Kidney epithelial cell (primary cell): Measurements from ENCODE around the gene RALGPS1. TPM values are rescaled to one million over a fixed set of nuclear protein-coding genes. Genes with fewer than 3 reads are reported as not detected.

Experiments used
- DNase-seq: peaks from one replicate; pipeline ENCODE4 v3.0.0-alpha.2; 2010; ENCODE audit warnings: low read depth
- H3K27me3 ChIP-seq: 2 replicates; pipeline ENCODE4 v1.6.0; 2011; ENCODE audit warnings: low read length; ENCODE audit not compliant: control insufficient read depth, insufficient read depth
- H3K36me3 ChIP-seq: 2 replicates; pipeline ENCODE4 v1.5.1; 2011; ENCODE audit warnings: low read length; ENCODE audit not compliant: control insufficient read depth, insufficient read depth
- H3K4me3 ChIP-seq: 2 replicates; pipeline ENCODE4 v1.5.1; 2011; ENCODE audit warnings: low read depth, mild to moderate bottlenecking, control low read depth, low read length
- total RNA-seq: library from RNA; depleted of rRNA; stranded (reverse); fragments of >200 nt; gene quantifications from 2 replicates; pipeline ENCODE4 v1.2.3, GENCODE V29; 2015
- TF ChIP-seq, protein P1 (sequence below): IDR thresholded peaks from 2 replicates; pipeline ENCODE4 v1.5.1; 2011; ENCODE audit warnings: mild to moderate bottlenecking, moderate library complexity, low read length, control low read depth, inconsistent platforms; ENCODE audit not compliant: insufficient read depth, poor library complexity, severe bottlenecking

The RALGPS1 gene
- total RNA-seq, 1 donor from 2014 or later = 5.6 TPM

DNA sequence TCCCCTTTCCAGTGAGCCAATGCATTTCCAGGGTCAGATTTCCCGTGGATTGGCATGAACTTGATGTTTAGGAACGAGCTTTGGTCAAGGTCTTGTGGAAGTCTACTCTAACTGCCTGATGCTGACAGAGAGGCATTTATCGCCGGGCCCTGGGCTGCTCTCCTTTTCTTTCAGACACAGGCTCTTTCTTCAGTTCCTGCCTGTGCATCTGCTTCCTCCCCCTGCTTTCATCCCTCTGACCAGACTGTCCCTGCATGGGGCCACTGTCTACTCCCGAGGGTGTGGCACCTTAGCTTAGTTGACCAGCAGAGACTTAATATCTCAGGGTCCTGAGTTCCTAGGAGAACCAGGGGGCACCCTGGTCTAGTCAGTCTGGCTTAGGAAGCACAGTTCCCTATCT, 41.2 kb downstream of the RALGPS1 start:
- Histone ChIP-seq H3K36me3 (no peaks in the 10 kb centered on the region), H3K27me3 (peaks cover 5% of the 10 kb centered on the region), H3K4me3 (no peak overlapping the region)
- DNase-seq = no peak
- TF ChIP-seq, protein P1, sequence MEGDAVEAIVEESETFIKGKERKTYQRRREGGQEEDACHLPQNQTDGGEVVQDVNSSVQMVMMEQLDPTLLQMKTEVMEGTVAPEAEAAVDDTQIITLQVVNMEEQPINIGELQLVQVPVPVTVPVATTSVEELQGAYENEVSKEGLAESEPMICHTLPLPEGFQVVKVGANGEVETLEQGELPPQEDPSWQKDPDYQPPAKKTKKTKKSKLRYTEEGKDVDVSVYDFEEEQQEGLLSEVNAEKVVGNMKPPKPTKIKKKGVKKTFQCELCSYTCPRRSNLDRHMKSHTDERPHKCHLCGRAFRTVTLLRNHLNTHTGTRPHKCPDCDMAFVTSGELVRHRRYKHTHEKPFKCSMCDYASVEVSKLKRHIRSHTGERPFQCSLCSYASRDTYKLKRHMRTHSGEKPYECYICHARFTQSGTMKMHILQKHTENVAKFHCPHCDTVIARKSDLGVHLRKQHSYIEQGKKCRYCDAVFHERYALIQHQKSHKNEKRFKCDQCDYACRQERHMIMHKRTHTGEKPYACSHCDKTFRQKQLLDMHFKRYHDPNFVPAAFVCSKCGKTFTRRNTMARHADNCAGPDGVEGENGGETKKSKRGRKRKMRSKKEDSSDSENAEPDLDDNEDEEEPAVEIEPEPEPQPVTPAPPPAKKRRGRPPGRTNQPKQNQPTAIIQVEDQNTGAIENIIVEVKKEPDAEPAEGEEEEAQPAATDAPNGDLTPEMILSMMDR = no peak

DNA sequence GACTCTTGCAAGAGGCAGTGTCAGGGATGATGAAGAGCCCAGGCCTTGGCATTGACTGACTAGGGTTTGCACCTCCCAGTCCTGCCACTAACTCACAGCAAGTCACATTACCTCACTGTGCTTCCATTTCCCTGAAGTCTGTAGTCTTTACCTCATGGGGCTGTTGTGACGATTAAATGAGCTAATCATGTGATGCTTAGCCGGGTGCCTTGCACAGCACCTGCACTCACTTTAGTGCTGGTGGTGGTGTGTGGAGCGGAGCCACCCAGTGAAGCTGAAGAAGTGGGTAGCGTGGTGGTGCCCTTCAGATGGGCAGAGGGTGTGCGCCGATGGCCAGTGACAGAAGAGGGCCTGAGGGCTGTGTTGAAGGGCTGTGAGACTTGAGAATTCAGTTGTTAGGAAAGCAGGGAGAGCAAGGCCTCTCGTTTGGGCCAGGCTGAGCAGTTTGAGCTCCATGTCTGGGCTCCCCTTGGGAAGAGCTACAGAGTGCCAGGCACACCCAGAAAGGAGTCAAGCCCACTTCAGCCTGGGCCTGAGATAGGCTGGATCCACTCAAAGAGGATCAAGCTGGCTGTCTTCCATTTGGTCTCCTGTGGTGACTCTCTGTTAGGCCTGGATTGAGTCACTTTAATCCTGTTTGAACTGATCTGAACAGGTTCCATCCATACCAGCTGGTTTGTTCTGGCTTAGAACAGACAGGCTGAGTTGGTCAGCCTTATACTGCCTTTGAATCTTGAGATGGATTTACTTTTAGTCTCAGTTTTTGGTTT, 42.5 kb downstream of the RALGPS1 start:
- H3K36me3 ChIP-seq = no peaks in the 10 kb centered on the region
- TF ChIP-seq, protein P1 = no peak
- DNase-seq = no peak
- H3K4me3 ChIP-seq = no peak overlapping the region
- H3K27me3 ChIP-seq = peaks cover 5% of the 10 kb centered on the region

DNA sequence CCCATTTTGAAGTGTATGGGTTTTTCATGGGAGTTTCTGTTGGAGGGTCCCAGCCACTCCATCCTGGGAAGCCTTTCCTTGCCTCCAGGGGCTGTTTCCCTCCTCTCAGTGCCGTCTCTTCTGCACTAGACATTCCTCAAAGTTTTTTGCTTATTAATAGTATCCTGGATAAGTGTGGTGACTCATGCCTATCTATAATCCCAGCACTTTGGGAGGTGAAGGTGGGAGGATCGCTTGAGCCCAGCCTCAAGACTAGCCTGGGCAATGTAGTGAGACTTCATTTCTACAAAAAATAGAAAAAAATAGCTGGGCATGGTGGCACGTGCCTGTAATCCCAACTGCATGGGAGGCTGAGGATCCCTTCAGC, 43.1 kb downstream of the RALGPS1 start:
- no peak for DNase-seq
- TF ChIP-seq, protein P1 = no peak

DNA sequence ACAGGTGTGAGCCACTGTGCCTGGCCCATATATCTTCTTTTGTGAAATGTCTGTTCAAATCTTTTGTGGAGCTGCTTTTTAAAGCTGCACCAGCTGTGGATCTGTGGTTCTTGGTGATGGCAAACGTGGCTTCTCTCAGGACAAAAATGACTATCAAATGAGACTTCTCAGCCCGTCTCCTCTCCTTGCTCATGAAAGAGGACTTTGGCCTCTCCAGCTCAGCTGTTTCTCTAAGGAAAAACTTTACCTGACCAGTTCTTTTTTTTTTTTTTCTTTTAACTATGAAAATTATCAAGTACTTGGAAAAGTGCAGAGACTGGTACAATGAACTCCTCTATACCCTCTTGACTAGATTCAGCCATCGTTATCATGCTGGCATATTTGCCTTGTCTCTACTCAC, 44.8 kb downstream of the RALGPS1 start:
- TF ChIP-seq, protein P1 = no peak
- no peaks in the 10 kb centered on the region for H3K27me3 ChIP-seq
- DNase-seq = no peak
- H3K36me3 ChIP-seq = no peaks in the 10 kb centered on the region
- no peak overlapping the region for H3K4me3 ChIP-seq

More for the DNA sequence above, 43.1 kb downstream of the RALGPS1 start:
- no peaks in the 10 kb centered on the region for H3K27me3 ChIP-seq
- no peaks in the 10 kb centered on the region for H3K36me3 ChIP-seq
- no peak overlapping the region for H3K4me3 ChIP-seq

DNA sequence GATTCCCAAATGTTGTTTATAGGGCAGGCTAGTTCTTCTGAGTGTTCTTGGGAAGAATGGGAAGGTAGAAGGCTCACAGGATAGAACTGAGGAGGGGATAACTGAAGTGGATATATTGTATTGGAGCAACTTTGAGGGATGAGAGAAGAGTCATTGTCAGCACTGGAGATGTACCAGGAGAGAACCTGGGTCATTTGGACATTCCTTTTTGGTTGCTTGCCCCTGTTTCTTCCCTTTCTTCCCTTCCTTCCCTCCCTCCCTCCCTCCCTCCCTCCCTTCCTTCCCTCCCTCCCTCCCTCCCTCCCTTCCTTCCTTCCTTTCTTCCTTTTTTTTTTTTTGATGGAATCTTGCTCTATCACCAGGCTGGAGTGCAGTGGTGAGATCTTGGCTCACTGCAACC, 45.3 kb downstream of the RALGPS1 start:
- TF ChIP-seq, protein P1 = no peak
- no peaks in the 10 kb centered on the region for H3K36me3 ChIP-seq
- no peaks in the 10 kb centered on the region for H3K27me3 ChIP-seq
- H3K4me3 ChIP-seq = no peak overlapping the region
- no peak for DNase-seq

DNA sequence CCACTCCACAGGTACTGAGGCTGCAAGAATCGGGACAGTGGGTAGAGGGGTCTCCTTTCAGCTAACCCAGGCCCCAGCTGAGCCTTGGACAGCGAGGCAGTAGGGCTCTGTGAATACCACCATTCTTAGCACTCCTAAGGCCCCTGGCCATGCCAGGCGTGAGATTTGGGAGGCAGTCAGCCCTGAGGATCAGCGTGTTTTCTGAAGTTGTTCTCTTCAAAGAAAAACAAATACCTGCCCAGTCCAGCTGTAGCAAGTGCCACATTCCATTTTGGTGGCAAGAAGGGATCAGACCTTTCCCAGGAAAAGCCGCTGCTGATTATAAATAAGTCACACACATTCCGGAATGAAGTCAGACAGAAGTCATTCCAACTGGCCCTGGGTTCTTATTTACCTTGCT, 47.8 kb downstream of the RALGPS1 start:
- H3K4me3 ChIP-seq = no peak overlapping the region
- DNase-seq = no peak
- TF ChIP-seq, protein P1 = no peak
- no peaks in the 10 kb centered on the region for H3K36me3 ChIP-seq
- H3K27me3 ChIP-seq = no peaks in the 10 kb centered on the region
